HEK293 (cell line): ENCODE data around the gene ZCCHC17.

ENCODE experiments used
- GLIS1 ChIP-seq: fragments of 450-650 bp; formaldehyde crosslinking; IDR thresholded peaks from 2 replicates; pipeline ENCODE4 v1.5.1; 2016; ENCODE audit warnings: missing biosample characterization, missing genetic modification characterization
- PATZ1 ChIP-seq: fragments of 450-650 bp; formaldehyde crosslinking; IDR thresholded peaks from 2 replicates; pipeline ENCODE4 v1.5.1; 2016; ENCODE audit warnings: missing biosample characterization, missing genetic modification characterization
- PRDM2 ChIP-seq: fragments of 450-650 bp; formaldehyde crosslinking; IDR thresholded peaks from 2 replicates; pipeline ENCODE4 v1.5.1; 2016; ENCODE audit warnings: missing biosample characterization, missing genetic modification characterization, borderline replicate concordance
- ZBTB1 ChIP-seq: fragments of 450-650 bp; formaldehyde crosslinking; IDR thresholded peaks from 2 replicates; pipeline ENCODE4 v1.5.1; 2016; ENCODE audit warnings: missing biosample characterization, missing genetic modification characterization
- ZNF214 ChIP-seq: fragments of 450-650 bp; formaldehyde crosslinking; IDR thresholded peaks from 2 replicates; pipeline ENCODE4 v1.5.1; 2017; ENCODE audit warnings: missing biosample characterization, mild to moderate bottlenecking, missing genetic modification characterization, borderline replicate concordance
- ZNF423 ChIP-seq: fragments of 450-650 bp; formaldehyde crosslinking; IDR thresholded peaks from 2 replicates; pipeline ENCODE4 v1.5.1; 2016; ENCODE audit warnings: missing biosample characterization, missing genetic modification characterization
- ZNF776 ChIP-seq: fragments of 450-650 bp; formaldehyde crosslinking; IDR thresholded peaks from 2 replicates; pipeline ENCODE4 v1.5.0; 2017; ENCODE audit warnings: missing biosample characterization, missing genetic modification characterization, borderline replicate concordance

- TF ChIP-seq ZNF776: no peak
- TF ChIP-seq ZNF214 (tag by site-specific recombination): no peak
- TF ChIP-seq GLIS1 (tag by site-specific recombination): no peak
- no peak for TF ChIP-seq ZNF423 (tag by site-specific recombination)
- TF ChIP-seq PATZ1: no peak
- TF ChIP-seq PRDM2: no peak
- TF ChIP-seq ZBTB1: no peak
Measured at GRCh38 chr1:31327381-31327780, 30.5 kb downstream of the ZCCHC17 start.
